DMS79 treated with DMSO at 0.1 percent for 48 hours (cell line): Measurements from ENCODE around the gene SCT.

Experiments
- DNase-seq: peaks from one replicate; lab custom pipeline; 2025; lab: John Stamatoyannopoulos, UW

The SCT gene

GRCh38 chr11:609341-609811 is 17.6 kb downstream of the SCT start:
- DNase-seq = no peak

GRCh38 chr11:608791-609251 is 18.2 kb downstream of the SCT start:
- DNase-seq = no peak

DNA sequence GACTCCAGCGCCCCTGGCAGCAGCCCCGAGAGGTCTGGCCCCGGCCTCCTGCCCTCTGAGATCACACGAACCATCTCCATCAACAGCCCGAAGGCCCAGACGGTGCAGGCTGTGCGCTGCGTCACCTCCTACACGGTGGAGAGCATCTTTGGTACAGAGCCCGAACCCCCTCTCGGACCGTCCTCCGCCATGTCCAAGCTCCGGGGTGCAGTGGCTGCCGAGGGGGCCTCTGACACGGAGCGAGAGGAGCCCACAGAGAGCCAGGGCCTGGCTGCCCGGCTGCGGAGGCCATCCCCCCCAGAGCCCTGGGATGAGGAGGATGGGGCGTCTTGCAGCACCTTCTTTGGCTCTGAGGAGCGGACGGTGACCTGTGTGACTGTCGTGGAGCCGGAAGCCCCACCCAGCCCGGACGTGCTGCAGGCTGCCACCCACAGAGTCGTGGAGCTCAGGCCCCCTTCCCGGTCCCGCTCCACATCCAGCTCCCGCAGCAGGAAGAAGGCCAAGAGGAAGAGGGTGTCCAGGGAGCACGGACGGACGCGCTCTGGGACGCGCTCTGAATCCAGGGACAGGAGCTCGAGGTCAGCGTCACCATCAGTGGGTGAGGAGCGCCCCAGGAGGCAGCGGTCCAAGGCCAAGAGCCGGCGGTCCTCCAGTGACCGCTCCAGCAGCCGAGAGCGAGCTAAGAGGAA is 18.9 kb downstream of the SCT start:
- no peak for DNase-seq

- DNase-seq = no peak
These were observed 19.8 kb downstream of the SCT start for GRCh38 chr11:607020-607780.

DNA sequence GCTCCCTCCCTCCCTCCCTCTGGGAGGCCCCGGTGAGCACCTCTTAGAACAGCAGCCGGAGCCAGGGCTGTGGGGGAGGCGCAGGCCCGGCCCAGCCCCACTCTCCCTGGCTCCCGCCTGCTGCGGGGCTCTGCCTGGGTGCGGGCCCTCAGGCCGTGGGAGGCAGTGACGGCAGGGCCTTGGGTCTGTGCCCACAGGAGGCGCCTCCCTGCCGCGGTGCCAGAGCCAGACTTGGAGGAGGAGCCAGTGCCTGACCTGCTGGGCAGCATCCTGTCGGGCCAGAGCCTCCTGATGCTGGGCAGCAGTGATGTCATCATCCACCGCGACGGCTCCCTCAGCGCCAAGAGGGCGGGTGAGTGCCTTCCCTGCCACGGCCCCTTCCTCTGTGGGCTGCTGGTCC is 20.7 kb downstream of the SCT start:
- no peak for DNase-seq

DNA sequence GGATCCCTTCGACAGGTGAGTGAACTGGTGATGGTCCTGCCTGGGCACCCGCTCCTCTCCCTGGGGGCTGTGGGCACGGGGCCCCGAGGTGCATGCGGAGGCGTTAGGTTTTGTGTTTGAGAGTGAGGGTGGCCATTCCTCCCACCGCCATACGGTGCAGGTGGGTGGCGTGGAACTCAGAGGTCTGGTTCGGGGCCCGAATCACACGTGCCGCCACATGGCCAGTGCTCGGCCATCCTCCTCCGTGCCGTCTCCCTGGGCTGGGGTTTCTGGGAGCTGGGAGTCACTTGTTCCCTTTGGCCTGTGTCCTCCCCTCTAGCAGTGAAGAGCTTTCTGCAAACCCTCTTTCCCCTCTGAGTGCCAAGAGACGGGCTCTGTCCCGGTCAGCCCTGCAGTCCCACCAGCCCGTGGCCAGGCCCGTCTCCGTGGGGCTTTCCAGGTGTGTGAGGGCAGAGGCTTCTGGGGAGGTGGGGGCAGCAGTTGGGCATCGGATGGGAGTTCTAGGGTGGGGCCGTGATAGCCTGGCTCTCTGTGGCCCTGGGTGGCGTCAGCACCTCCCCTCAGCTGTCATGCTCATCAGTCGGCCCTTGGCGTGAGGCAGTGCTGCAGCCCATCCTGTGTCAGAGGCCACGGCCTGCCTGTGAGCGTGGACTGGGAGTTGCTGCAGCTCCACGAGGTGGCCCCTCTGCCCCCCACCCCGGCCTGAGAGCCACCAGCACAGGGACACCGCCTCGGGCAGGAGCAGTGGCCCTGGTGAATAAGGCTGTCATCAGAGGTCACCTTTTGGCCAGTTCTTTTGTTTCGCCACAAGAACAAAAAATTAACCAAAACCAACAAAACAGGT is 21.5 kb downstream of the SCT start:
- DNase-seq = no peak

DNA sequence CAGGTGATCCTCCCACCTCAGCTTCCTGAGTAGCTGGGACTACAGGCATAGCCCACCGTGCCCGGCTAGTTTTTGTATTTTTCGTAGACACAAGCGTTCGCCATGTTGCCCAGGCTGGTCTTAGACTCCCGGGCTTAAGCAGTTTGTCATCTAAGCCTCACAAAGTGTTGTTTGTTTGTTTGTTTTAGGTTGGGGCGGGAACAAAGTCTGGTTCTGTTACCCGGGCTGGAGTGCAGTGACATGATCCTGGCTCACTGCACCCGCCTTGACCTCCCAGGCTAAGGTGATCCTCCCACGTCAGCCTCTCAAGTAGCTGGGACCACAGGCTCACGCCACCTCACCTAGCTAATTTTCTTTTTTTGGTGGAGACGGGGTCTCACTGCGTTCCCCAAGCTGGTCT is 23.8 kb downstream of the SCT start:
- DNase-seq = no peak

GRCh38 chr11:601573-602245 is 25.3 kb downstream of the SCT start:
- DNase-seq = no peak

GRCh38 chr11:598005-598680 is 28.8 kb downstream of the SCT start:
- no peak for DNase-seq

DNA sequence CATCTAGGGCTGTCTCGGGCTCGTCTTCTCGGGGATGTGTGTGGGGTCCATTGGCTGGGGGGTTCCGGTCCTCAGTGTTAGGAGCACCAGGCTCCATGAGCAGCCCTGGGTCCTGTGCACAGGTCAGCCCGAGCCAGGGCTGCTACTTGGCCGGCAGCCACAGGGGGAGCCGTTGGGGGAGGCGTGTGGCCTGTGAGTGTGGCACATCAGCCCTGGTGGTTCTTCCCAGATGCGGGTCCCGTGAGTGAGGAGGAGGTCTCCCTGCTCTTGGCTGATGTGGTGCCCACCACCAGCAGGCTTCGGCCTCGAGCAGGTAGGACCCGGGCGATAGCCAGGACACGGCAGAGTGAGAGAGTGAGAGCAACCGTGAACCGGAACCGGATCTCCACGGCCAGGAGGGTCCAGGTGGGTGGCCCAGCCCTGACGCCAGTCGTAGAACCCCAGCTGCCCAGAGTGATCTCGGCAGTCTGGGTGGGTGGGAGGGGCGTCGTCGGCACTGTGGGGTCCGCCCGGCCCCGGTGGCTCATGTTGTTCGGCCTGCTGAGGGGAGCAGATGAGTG is 29.7 kb downstream of the SCT start:
- no peak for DNase-seq

- DNase-seq = no peak
These were observed 30.6 kb downstream of the SCT start for GRCh38 chr11:596374-596773.

DNA sequence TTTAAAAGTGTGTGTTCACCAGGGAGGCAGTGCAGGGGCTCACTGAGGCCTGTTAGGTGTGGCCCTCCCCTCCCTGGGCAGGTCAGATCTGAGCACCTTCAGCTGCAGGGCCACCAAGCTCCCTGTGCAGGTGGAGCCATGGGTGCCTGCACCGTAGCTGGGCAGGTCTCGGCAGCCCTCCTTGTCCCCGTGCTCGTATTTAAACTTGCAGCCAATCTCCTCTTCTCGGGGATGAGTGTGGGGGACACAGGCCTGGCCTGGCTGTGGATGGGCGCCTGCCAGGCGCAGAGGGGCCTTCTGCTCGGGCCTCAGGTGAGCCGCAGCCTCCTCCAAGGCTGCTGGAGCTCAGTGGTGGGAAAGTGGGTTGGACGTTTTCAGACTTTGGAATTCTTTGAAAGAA is 31.6 kb downstream of the SCT start:
- no peak for DNase-seq

- DNase-seq = no peak
These were observed 33.6 kb downstream of the SCT start for GRCh38 chr11:593347-593746.

DNA sequence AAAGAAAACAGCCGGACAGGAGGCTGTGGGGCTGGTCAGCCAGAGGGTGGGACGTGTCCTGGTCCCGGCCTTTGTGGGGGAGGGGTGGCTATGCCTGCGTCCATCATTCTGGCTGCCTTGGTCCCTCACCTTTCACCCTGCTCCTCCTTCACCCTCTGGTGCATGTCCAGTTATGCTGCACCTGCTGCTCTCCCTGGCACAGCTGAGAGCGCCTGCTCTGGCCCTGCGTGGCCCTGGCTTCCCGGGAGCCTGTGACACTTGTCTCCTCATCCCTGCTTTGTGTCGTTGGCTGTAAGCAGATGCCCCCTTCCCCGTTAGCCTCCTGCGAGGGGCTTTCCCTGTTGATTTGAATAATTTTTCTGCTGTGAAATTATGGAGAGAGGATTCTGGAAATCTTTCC is 34.1 kb downstream of the SCT start:
- no peak for DNase-seq

DNA sequence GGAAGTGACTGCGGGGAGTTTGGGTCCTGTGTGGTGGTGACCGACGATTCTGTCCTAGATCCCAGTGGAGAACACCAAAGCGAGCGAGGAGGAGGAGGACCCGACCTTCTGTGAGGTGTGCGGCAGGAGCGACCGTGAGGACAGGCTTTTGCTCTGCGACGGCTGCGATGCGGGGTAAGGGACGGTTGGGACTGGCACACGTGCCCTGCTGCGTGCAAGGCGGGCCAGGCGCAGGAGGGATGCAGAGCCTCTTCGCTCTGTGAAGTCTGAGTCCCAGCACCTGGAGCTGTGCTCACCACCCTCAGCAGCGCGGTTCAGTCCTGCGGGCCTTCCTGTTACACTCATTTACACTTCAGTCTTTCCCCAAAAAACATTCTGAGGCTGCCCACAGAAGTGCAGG is 34.5 kb downstream of the SCT start:
- no peak for DNase-seq

DNA sequence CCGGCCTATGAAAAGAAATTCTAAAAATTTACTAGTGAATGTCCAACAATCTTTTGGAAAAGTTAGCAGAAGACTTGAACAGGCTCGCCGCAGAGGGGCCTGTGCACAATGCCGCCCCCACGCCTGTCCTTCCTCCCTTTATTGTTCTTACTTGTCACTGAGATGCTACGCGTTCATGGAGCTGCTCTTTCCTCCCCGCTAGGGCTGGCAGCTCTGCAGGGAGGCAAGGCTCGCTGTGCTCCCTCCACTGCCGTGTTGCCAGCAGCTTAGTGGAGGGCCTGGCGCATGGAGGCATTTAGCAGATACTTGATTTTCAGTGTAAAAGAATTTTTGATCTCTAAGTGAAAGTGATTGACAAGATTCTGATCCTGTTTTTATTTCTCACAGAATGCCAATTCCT is 36.0 kb downstream of the SCT start:
- DNase-seq = no peak

DNA sequence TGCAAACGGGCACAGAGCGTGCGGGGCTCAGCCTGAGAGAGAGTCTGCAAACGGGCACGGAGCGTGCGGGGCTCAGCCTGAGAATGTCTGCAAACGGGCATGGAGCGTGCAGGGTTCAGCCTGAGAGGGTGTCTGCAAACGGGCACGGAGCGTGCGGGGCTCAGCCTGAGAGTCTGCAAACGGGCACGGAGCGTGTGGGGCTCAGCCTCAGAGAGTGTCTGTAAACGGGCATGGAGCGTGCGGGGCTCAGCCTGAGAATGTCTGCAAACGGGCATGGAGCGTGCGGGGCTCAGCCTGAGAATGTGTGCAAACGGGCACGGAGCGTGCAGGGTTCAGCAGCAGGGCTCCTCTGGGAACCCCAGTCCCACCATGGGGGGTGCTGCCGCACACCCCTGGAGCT is 37.2 kb downstream of the SCT start:
- no peak for DNase-seq

DNA sequence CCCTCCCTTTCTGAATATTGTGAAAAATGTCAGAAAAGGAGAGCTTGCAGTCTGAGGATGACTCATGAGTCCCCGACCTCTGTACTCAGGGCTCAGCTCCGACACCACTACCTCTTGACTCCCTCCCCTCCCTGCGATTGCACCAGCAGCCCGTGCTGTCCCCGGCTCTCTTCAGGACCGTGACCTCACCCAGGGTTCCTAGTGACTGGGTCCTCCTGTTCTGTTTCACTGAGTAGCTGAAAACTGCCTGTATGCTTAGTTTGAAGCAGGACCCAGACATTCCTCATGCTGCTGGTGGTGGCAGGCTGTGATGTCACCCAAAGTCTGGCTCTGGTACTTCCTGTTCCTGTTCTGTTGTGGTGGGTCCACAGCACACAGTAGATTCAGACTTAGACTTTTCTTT is 39.0 kb downstream of the SCT start:
- no peak for DNase-seq

- no peak for DNase-seq
These were observed 39.4 kb downstream of the SCT start for GRCh38 chr11:587546-587945.

GRCh38 chr11:586376-587316 is 40.3 kb downstream of the SCT start:
- DNase-seq = no peak
